ENCODE measurements around the gene PPIF. TPM values are rescaled to one million over a fixed set of nuclear protein-coding genes. Genes with fewer than 3 reads are reported as not detected.
A peak's percentile ranks its signal among the peaks of the same experiment; 100 is the strongest.

The PPIF gene
- total RNA-seq, 2 donors from 2014 or later: 50.4 to 51.0 TPM

- Mint-ChIP-seq H3K36me3 (ENCODE audit: low read depth) (peaks cover 4% of the 10 kb centered on the region), H3K4me3 (no peak overlapping the region), H3K4me1 (no peaks in the 10 kb centered on the region), H3K27ac (no peak overlapping the region), H3K27me3 (ENCODE audit: insufficient read depth) (no peaks in the 10 kb centered on the region), H3K9me3 (no peaks in the 10 kb centered on the region)
- Histone ChIP-seq H3K27ac (ENCODE audit: low read depth, low read length) (no peak overlapping the region), H3K4me3 (ENCODE audit: low read length) (no peak overlapping the region), H3K9me3 (ENCODE audit: control insufficient read depth, low read length) (no peaks in the 10 kb centered on the region), H3K9ac (ENCODE audit: extremely low read depth, low read length, poor library complexity, severe bottlenecking) (no peak overlapping the region), H3K4me1 (ENCODE audit: control insufficient read depth, insufficient read depth, low read length) (no peaks in the 10 kb centered on the region), H3K27me3 (ENCODE audit: control insufficient read depth, insufficient read depth, low read length, poor library complexity, severe bottlenecking) (no peaks in the 10 kb centered on the region), H3K36me3 (ENCODE audit: control insufficient read depth, insufficient read depth, low read length) (no peaks in the 10 kb centered on the region)
- DNase-seq: peak; percentile 18
- WGBS, 2 experiments (ENCODE audit: insufficient coverage in 1 of 2, insufficient read length in 1 of 2): 68 to 79% methylated on average over 4 to 6 of the region's 6 CpGs
- TF ChIP-seq CTCF (conservative IDR thresholded peaks at IDR 0.05): no peak
Observed at GRCh38 chr10:79392506-79393176, 45.4 kb downstream of the PPIF start.

GRCh38 chr10:79393221-79393923, 46.1 kb downstream of the PPIF start:
- TF ChIP-seq CTCF (conservative IDR thresholded peaks at IDR 0.05): no peak
- H3K27ac ChIP-seq (ENCODE audit: low read depth, low read length): no peak overlapping the region
- no peaks in the 10 kb centered on the region for H3K27me3 ChIP-seq (ENCODE audit: control insufficient read depth, insufficient read depth, low read length, poor library complexity, severe bottlenecking)
- H3K36me3 Mint-ChIP-seq (ENCODE audit: low read depth): peaks cover 4% of the 10 kb centered on the region
- H3K4me1 Mint-ChIP-seq: no peaks in the 10 kb centered on the region
- no peaks in the 10 kb centered on the region for H3K27me3 Mint-ChIP-seq (ENCODE audit: insufficient read depth)
- no peak overlapping the region for H3K4me3 Mint-ChIP-seq
- no peaks in the 10 kb centered on the region for H3K9me3 ChIP-seq (ENCODE audit: control insufficient read depth, low read length)
- H3K27ac Mint-ChIP-seq: no peak overlapping the region
- WGBS, 2 experiments (ENCODE audit: insufficient coverage in 1 of 2, insufficient read length in 1 of 2): 87 to 97% methylated on average over 3 to 4 of the region's 4 CpGs
- H3K4me3 ChIP-seq (ENCODE audit: low read length): no peak overlapping the region
- H3K9me3 Mint-ChIP-seq: no peaks in the 10 kb centered on the region
- H3K9ac ChIP-seq (ENCODE audit: extremely low read depth, low read length, poor library complexity, severe bottlenecking): no peak overlapping the region
- no peaks in the 10 kb centered on the region for H3K4me1 ChIP-seq (ENCODE audit: control insufficient read depth, insufficient read depth, low read length)
- H3K36me3 ChIP-seq (ENCODE audit: control insufficient read depth, insufficient read depth, low read length): no peaks in the 10 kb centered on the region
- peak; percentile 23 for DNase-seq

- Histone ChIP-seq H3K27me3 (ENCODE audit: control insufficient read depth, insufficient read depth, low read length, poor library complexity, severe bottlenecking) (no peaks in the 10 kb centered on the region), H3K27ac (ENCODE audit: low read depth, low read length) (no peak overlapping the region), H3K4me3 (ENCODE audit: low read length) (no peak overlapping the region), H3K9ac (ENCODE audit: extremely low read depth, low read length, poor library complexity, severe bottlenecking) (no peak overlapping the region), H3K36me3 (ENCODE audit: control insufficient read depth, insufficient read depth, low read length) (no peaks in the 10 kb centered on the region), H3K4me1 (ENCODE audit: control insufficient read depth, insufficient read depth, low read length) (peaks cover 1% of the 10 kb centered on the region), H3K9me3 (ENCODE audit: control insufficient read depth, low read length) (no peaks in the 10 kb centered on the region)
- no peaks in the 10 kb centered on the region for H3K9me3 Mint-ChIP-seq
- H3K27ac Mint-ChIP-seq: no peak overlapping the region
- H3K4me1 Mint-ChIP-seq: peaks cover 2% of the 10 kb centered on the region
- H3K27me3 Mint-ChIP-seq (ENCODE audit: insufficient read depth): no peaks in the 10 kb centered on the region
- no peak overlapping the region for H3K4me3 Mint-ChIP-seq
- peaks cover 4% of the 10 kb centered on the region for H3K36me3 Mint-ChIP-seq (ENCODE audit: low read depth)
- 94 to 96% methylated on average over 14 to 17 of the region's 17 CpGs for WGBS, 2 experiments (ENCODE audit: insufficient coverage in 1 of 2, insufficient read length in 1 of 2)
- TF ChIP-seq CTCF (conservative IDR thresholded peaks at IDR 0.05): no peak
- DNase-seq: no peak
Observed at GRCh38 chr10:79393924-79394610, 46.8 kb downstream of the PPIF start.

All from endodermal cell (in vitro differentiated cells).